Body of pancreas (tissue), 4 donors: ENCODE results near the gene MUC5B.

Source experiments
- CTCF ChIP-seq, 7 experiments: fragments of 450-650 bp in 4 of 7; fragments of 200-600 bp in 3 of 7; sonication (generic) in 3 of 7; IDR thresholded peaks; one replicate each; pipeline ENCODE4 v1.5.1; 2016 to 2019; ENCODE audit warnings: antibody characterized with exemption in 7 of 7
- POLR2A ChIP-seq, 3 donors: fragments of 450-650 bp; IDR thresholded peaks; one replicate each; pipeline ENCODE4 v1.6.1; 2016; ENCODE audit warnings: antibody characterized with exemption in 3 of 3, mild to moderate bottlenecking in 2 of 3

GRCh38 chr11:1261241-1262071 lies 38.6 kb downstream of the MUC5B start:
- TF ChIP-seq CTCF (IDR thresholded peaks at IDR 0.05) (no peak), POLR2A (IDR thresholded peaks at IDR 0.05) (no peak)
